IMR-90 (cell line): Measurements from ENCODE around the gene MOAP1.

Experiments
- SMC3 ChIP-seq: fragments of 150-350 bp; IDR thresholded peaks from 2 replicates; pipeline ENCODE4 v1.6.1; 2016; ENCODE audit warnings: low read depth, mild to moderate bottlenecking, antibody characterized with exemption, low read length, moderate library complexity
- TF ChIP-seq, protein P1 (sequence below): conservative IDR thresholded peaks from 2 replicates; pipeline ENCODE4 v1.5.1; 2012; ENCODE audit warnings: mild to moderate bottlenecking, low read depth, low read length, improper control_type of control experiment

DNA sequence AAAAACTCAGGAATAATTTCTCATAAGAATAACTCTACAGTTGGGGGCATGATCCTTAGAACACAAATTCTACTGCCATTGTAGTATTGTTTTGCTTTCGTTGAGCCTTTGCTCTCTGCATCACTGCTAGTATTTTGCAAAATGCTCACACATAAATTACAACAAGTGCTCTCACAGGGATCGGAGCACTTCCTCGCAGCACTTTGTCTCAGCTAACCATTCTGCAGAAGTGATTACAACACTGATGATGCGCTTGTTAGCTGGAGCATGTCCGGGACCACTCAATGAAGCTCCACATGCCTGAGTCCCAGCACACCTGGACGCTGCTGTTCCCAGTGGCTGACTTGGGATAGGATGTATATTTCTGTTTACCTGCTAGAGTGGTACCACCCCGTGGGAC, 31.6 kb downstream of the MOAP1 start:
- TF ChIP-seq, protein P1, sequence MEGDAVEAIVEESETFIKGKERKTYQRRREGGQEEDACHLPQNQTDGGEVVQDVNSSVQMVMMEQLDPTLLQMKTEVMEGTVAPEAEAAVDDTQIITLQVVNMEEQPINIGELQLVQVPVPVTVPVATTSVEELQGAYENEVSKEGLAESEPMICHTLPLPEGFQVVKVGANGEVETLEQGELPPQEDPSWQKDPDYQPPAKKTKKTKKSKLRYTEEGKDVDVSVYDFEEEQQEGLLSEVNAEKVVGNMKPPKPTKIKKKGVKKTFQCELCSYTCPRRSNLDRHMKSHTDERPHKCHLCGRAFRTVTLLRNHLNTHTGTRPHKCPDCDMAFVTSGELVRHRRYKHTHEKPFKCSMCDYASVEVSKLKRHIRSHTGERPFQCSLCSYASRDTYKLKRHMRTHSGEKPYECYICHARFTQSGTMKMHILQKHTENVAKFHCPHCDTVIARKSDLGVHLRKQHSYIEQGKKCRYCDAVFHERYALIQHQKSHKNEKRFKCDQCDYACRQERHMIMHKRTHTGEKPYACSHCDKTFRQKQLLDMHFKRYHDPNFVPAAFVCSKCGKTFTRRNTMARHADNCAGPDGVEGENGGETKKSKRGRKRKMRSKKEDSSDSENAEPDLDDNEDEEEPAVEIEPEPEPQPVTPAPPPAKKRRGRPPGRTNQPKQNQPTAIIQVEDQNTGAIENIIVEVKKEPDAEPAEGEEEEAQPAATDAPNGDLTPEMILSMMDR = no peak
- no peak for TF ChIP-seq SMC3
